ENCODE results near the gene PEX10.

GRCh38 chr1:2447276-2448097, 35.1 kb upstream of the PEX10 start:
- TF ChIP-seq POLR2A (IDR thresholded peaks at IDR 0.05; ENCODE audit: low read depth, low read length) = no peak
- no peak for TF ChIP-seq POLR2AphosphoS5 (IDR thresholded peaks at IDR 0.05; ENCODE audit: low read depth, low read length)
- TF ChIP-seq TAF1 (IDR thresholded peaks at IDR 0.05; ENCODE audit: low read depth, low read length) = no peak
- TF ChIP-seq SPI1 (IDR thresholded peaks at IDR 0.05; ENCODE audit: low read depth, low read length) = no peak
- no peak for TF ChIP-seq PAX5 (IDR thresholded peaks at IDR 0.05; ENCODE audit: insufficient read depth, low read length, severe bottlenecking)
- TF ChIP-seq POU2F2 (IDR thresholded peaks at IDR 0.05; ENCODE audit: low read depth, low read length) = no peak
